Stimulated activated naive CD8-positive, alpha-beta T cell treated with anti-CD3 and anti-CD28 coated beads, Interleukin-15, amount 100 ng/mL, for 72 hours (primary cell): ENCODE data around the gene MIF4GD.

ENCODE experiments used
- ATAC-seq: fragments of 150-1000 bp; cut with Tn5 transposase; 2 replicates; pipeline ENCODE4 v1.10.0; 2021; ENCODE audit warnings: mild to moderate bottlenecking, moderate library complexity
- DNase-seq, 2 donors: peaks; one replicate each; pipeline ENCODE4 v3.0.0; 2021 to 2022
- H3K27ac Mint-ChIP-seq, 2 donors: one replicate each; pipeline ENCODE4 v1.8.0; 2022; ENCODE audit warnings: mild to moderate bottlenecking in 2 of 2, mixed read lengths in 2 of 2, moderate library complexity in 2 of 2
- H3K27me3 Mint-ChIP-seq: one replicate; pipeline ENCODE4 v1.8.0; 2022; ENCODE audit warnings: mixed read lengths
- H3K4me1 Mint-ChIP-seq: one replicate; pipeline ENCODE4 v1.8.0; 2022; ENCODE audit warnings: mild to moderate bottlenecking, mixed read lengths
- H3K4me3 Mint-ChIP-seq, 2 donors: one replicate each; pipeline ENCODE4 v1.8.0; 2022; ENCODE audit warnings: mild to moderate bottlenecking in 2 of 2, mixed read lengths in 2 of 2, moderate library complexity in 1 of 2
- H3K9me3 Mint-ChIP-seq, 2 donors: one replicate each; pipeline ENCODE4 v1.8.0; 2022; ENCODE audit warnings: mixed read lengths in 2 of 2

The MIF4GD gene, protein sequence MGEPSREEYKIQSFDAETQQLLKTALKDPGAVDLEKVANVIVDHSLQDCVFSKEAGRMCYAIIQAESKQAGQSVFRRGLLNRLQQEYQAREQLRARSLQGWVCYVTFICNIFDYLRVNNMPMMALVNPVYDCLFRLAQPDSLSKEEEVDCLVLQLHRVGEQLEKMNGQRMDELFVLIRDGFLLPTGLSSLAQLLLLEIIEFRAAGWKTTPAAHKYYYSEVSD

DNA sequence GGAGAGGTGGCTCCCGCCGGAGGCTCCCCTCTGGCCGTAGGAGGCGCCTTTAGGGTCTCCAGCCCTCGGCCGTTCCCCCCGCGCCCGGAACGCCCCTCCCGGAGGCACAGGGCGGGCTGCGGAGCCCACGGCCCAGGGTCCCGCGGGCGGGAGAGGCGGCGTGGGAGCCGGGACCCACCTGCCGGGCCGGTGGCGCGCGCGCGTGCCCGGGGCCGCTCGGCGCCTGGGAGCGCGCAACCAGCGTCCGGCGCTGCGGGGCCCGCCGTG, at the start of gene MIF4GD:
Gene MIF4GD, minus strand, starts transcription at position 266 of the 267 bp plus-strand sequence. CDS start 1,036 bp downstream, outside the sequence.
- H3K27ac Mint-ChIP-seq, result peak within 1 kb of the TSS; percentile 81 to 95
- ATAC-seq, result peak; percentile 39
- H3K4me1 Mint-ChIP-seq, result peaks cover 65% of the 10 kb centered on the region
- H3K9me3 Mint-ChIP-seq, result no peaks in the 10 kb centered on the region
- DNase-seq, result peak in 1 of 2 donors; percentile 73
- H3K4me3 Mint-ChIP-seq, result peak within 1 kb of the TSS; percentile 94 to 95
- no peaks in the 10 kb centered on the region for H3K27me3 Mint-ChIP-seq

DNA sequence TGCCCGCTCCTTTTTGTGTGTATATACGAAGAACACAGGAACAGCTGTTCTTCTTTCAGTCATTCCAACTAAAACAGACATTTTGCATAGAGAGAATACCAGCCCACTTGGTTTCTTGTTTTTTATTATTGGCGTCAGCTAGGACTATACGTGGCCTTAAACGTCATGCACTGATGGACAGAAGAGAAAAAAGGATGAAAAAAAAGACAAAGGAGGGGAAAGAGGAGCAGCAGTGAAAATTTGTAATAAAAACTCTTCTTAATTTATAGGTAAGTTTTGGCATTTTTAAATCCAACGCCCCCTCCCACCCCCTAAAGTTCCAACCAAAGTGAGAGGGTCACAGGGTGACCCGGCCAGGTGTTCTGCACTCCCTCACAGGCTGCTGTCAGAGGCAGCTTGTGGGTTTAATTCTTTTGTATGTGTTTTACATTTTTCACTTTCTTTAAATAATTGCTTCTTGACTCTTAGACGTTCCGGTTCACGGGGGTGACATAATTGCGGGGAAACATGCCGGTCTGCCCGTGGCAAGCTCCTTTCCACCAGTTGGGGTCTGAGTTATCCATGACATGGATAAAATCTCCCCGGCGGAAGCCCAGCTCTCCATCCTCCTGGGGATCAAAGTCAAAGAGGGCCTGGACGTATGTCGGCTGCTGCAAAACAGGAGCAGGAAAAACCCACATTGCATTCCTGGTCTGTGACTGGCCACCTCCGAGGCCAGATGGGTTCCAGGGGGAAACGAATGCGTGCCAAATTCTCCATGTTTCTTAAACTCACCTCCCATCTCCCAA, 49.1 kb upstream of the MIF4GD start:
- peak overlapping the region in 1 of 2 donors; percentile 89 for H3K27ac Mint-ChIP-seq
- no peaks in the 10 kb centered on the region for H3K9me3 Mint-ChIP-seq
- ATAC-seq (no peak), DNase-seq (no peak)
- no peaks in the 10 kb centered on the region for H3K27me3 Mint-ChIP-seq
- H3K4me3 Mint-ChIP-seq, result no peak overlapping the region
- H3K4me1 Mint-ChIP-seq, result peaks cover 44% of the 10 kb centered on the region

DNA sequence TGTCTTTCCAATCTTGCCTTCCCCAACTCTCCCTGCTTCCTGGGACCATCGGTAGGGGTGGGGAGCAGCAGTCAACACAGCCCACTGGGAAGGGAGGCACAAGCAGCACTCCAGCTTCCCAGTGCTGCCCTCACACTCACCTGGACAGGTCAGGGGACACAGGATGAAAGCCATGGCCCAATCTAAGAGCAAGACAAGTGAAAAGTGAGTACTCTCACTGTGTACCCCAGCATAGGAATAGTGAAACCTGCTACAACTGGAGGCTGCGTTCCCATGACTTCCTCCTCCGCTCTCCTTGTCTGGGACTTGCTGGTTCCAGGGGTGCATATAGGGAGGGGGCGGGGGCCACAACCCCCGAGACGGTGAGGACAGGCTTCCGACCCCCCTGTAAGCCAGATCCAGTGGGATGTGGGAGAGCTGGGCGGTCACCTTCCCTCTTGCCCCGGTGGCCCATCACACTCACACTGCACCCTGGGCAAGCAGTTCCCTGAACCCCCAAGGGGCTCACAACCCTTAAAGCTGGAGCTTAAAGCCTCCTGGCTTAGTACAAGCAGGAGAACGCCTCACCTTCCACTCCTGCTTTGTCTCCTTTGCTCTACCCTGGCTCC, 47.7 kb upstream of the MIF4GD start:
- Mint-ChIP-seq H3K27ac (peak overlapping the region in 1 of 2 donors; percentile 87), H3K9me3 (no peaks in the 10 kb centered on the region), H3K4me1 (peaks cover 53% of the 10 kb centered on the region), H3K4me3 (no peak overlapping the region), H3K27me3 (no peaks in the 10 kb centered on the region)
- DNase-seq (no peak), ATAC-seq (no peak)

- no peak for ATAC-seq
- Mint-ChIP-seq H3K27me3 (no peaks in the 10 kb centered on the region), H3K4me3 (no peak overlapping the region), H3K27ac (peak overlapping the region in 1 of 2 donors; percentile 78), H3K9me3 (no peaks in the 10 kb centered on the region), H3K4me1 (peaks cover 53% of the 10 kb centered on the region)
- no peak for DNase-seq
Observed at GRCh38 chr17:75318211-75318610, 47.2 kb upstream of the MIF4GD start.

DNA sequence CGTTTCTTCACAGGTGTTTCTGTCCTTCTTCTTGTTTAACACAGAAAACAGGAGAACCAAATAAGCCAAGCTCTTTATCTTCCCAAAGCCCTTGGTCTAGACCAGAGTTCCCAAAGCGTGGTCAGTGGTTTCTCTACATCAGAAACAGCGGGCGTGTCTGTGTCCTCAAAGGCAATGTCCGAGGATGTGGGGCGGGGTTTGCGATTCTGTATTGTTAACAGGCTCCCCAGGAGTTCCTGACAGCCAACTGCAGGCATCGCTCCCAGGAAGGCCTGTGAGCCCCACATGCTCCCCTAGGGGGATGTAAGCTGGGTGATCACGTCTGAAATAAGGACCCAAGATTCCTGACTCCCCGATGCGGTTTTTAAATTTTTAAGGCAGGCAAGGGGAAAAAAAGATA, 46.6 kb upstream of the MIF4GD start:
- peaks cover 54% of the 10 kb centered on the region for H3K4me1 Mint-ChIP-seq
- no peak for ATAC-seq
- H3K9me3 Mint-ChIP-seq, result no peaks in the 10 kb centered on the region
- DNase-seq, result no peak
- H3K27ac Mint-ChIP-seq, result peak overlapping the region; percentile 12 to 21
- H3K4me3 Mint-ChIP-seq, result peak overlapping the region in 1 of 2 donors; percentile 10
- no peaks in the 10 kb centered on the region for H3K27me3 Mint-ChIP-seq

GRCh38 chr17:75316253-75316652, 45.2 kb upstream of the MIF4GD start:
- H3K27ac Mint-ChIP-seq, result peak overlapping the region; percentile 72 to 80
- peaks cover 59% of the 10 kb centered on the region for H3K4me1 Mint-ChIP-seq
- H3K9me3 Mint-ChIP-seq, result no peaks in the 10 kb centered on the region
- peak overlapping the region; percentile 19 to 44 for H3K4me3 Mint-ChIP-seq
- ATAC-seq (peak; percentile 35), DNase-seq (no peak)
- H3K27me3 Mint-ChIP-seq, result no peaks in the 10 kb centered on the region

- ATAC-seq, result peak; percentile 68
- peak overlapping the region; percentile 19 to 54 for H3K4me3 Mint-ChIP-seq
- no peaks in the 10 kb centered on the region for H3K9me3 Mint-ChIP-seq
- H3K4me1 Mint-ChIP-seq, result peaks cover 59% of the 10 kb centered on the region
- DNase-seq, result no peak
- H3K27me3 Mint-ChIP-seq, result no peaks in the 10 kb centered on the region
- peak overlapping the region; percentile 74 to 80 for H3K27ac Mint-ChIP-seq
Observed at GRCh38 chr17:75315541-75316243, 44.7 kb upstream of the MIF4GD start.

GRCh38 chr17:75313941-75314551, 43.0 kb upstream of the MIF4GD start:
- Mint-ChIP-seq H3K4me1 (peaks cover 66% of the 10 kb centered on the region), H3K27ac (peak overlapping the region; percentile 76 to 81), H3K27me3 (no peaks in the 10 kb centered on the region), H3K4me3 (peak overlapping the region; percentile 12 to 28), H3K9me3 (no peaks in the 10 kb centered on the region)
- ATAC-seq (peak; percentile 69), DNase-seq (no peak)

DNA sequence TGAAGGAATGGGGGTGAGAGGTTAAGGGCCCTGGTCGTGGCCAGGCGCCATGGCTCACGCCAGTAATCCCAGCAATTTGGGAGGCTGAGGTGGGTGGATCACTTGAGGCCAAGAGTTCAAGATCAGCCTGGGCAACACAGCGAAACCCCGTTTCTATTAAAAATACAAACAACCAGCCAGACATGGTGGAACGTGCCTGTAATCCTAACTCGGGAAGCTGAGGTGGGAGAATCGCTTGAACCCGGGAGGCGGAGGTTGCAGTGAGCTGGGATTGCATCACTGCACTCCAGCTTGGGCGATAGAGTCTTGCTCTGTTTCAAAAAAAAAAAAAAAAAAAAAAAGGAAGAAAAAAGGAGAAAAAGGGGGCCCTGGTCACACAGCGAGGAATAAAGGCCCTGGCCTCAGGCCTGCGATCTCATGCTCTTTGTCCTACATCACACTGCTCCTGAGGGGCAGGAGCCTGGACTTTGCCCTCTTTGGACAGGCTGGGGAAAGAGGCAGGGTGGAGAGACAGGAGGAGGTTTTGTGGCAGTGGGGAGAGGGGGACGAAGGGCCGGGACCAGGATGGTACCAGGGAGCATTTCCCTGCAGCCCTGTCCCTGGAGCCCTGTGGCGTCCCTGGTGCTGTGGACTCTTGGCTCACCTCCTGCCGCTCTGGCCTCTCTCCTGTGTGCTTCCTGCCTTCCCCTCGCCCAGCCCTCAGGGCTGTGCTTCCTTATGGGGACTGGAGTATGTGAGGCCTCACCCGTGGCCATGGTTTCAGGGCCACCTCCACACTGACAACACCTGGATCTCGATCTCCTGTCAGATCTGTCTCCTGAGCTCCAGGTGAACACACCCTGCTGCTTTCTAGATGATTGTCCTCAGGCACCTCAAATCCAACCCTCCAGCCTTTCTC, 38.0 kb upstream of the MIF4GD start:
- Mint-ChIP-seq H3K27me3 (no peaks in the 10 kb centered on the region), H3K27ac (peak overlapping the region in 1 of 2 donors; percentile 91), H3K4me1 (peaks cover 26% of the 10 kb centered on the region), H3K4me3 (no peak overlapping the region), H3K9me3 (no peaks in the 10 kb centered on the region)
- no peak for ATAC-seq
- DNase-seq, result no peak

- DNase-seq (no peak), ATAC-seq (no peak)
- H3K4me3 Mint-ChIP-seq, result no peak overlapping the region
- no peaks in the 10 kb centered on the region for H3K9me3 Mint-ChIP-seq
- H3K27me3 Mint-ChIP-seq, result no peaks in the 10 kb centered on the region
- peaks cover 18% of the 10 kb centered on the region for H3K4me1 Mint-ChIP-seq
- H3K27ac Mint-ChIP-seq, result peak overlapping the region in 1 of 2 donors; percentile 64
Observed at GRCh38 chr17:75307957-75308731, 37.1 kb upstream of the MIF4GD start.

GRCh38 chr17:75301502-75302206, 30.6 kb upstream of the MIF4GD start:
- Mint-ChIP-seq H3K4me3 (no peak overlapping the region), H3K9me3 (no peaks in the 10 kb centered on the region), H3K27me3 (no peaks in the 10 kb centered on the region), H3K27ac (no peak overlapping the region), H3K4me1 (peaks cover 13% of the 10 kb centered on the region)
- no peak for ATAC-seq
- no peak for DNase-seq

DNA sequence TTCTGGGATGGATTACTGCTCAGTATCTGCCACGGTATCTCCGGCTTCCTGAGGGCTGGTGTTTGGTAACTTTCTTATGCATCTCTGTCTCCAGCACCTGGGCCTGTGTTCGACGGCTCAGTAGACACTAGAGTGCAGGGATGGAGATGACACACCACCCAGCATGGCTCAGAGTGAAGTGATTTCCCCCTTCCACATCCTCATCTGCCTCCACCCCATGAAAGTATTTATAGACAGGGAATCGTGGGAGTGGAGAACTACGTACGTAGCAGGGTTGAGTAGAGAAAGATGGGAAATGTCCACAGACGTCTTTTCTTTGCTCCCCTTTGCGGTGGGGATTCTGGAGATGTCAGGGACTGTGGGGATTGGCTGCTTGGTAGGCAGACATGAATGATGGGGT, 30.0 kb upstream of the MIF4GD start:
- no peaks in the 10 kb centered on the region for H3K27me3 Mint-ChIP-seq
- peaks cover 19% of the 10 kb centered on the region for H3K4me1 Mint-ChIP-seq
- ATAC-seq, result no peak
- H3K27ac Mint-ChIP-seq, result no peak overlapping the region
- DNase-seq, result no peak
- H3K4me3 Mint-ChIP-seq, result no peak overlapping the region
- no peaks in the 10 kb centered on the region for H3K9me3 Mint-ChIP-seq

GRCh38 chr17:75300280-75300679, 29.2 kb upstream of the MIF4GD start:
- no peak overlapping the region for H3K4me3 Mint-ChIP-seq
- H3K4me1 Mint-ChIP-seq, result peaks cover 27% of the 10 kb centered on the region
- H3K27me3 Mint-ChIP-seq, result no peaks in the 10 kb centered on the region
- no peaks in the 10 kb centered on the region for H3K9me3 Mint-ChIP-seq
- no peak overlapping the region for H3K27ac Mint-ChIP-seq
- no peak for ATAC-seq
- DNase-seq, result no peak
